Adrenal gland (tissue), 5 donors: Measurements from ENCODE around the gene SH3BP4.

ENCODE experiments used
- CTCF ChIP-seq, 6 experiments: fragments of 450-650 bp in 4 of 6; fragments of 200-600 bp in 2 of 6; sonication (generic) in 1 of 6; IDR thresholded peaks; 1 replicate in 5 of 6; 2 replicates in 1 of 6; pipeline versions ENCODE4 v1.5.1 to v1.8.0; 2016 to 2021; ENCODE audit warnings: antibody characterized with exemption in 6 of 6, mild to moderate bottlenecking in 2 of 6, moderate library complexity in 1 of 6
- POLR2A ChIP-seq, 2 donors: fragments of 450-650 bp; IDR thresholded peaks; one replicate each; pipeline ENCODE4 v1.6.1; 2017; ENCODE audit warnings: antibody characterized with exemption in 2 of 2, mild to moderate bottlenecking in 2 of 2, moderate library complexity in 1 of 2
- donor health status: DM: no; HTN: no; CAD: no.

GRCh38 chr2:235066895-235067294 lies 115.1 kb downstream of the SH3BP4 start:
- TF ChIP-seq CTCF (IDR thresholded peaks at IDR 0.05) = no peak
- no peak for TF ChIP-seq POLR2A (IDR thresholded peaks at IDR 0.05)
